A549 (cell line): ENCODE measurements around the gene ZC3H18. TPM values are rescaled to one million over a fixed set of nuclear protein-coding genes. Genes with fewer than 3 reads are reported as not detected.
A peak's percentile ranks its signal among the peaks of the same experiment; 100 is the strongest.

Experiments
- ATAC-seq, 2 experiments: fragments of 200-7000 bp in 1 of 2; fragments of >200 bp in 1 of 2; cut with Nextera tagmentation in 1 of 2; cut with Tn5 transposase in 1 of 2; 3 replicates each; pipeline versions ENCODE4 v1.8.0 to v1.9.1; 2018 to 2020; ENCODE audit warnings: mild to moderate bottlenecking in 1 of 2, moderate library complexity in 1 of 2
- CTCF ChIA-PET: fragments of 300-600 bp; sonication (Branson Sonifier 250); formaldehyde crosslinking; extraction: SDS; loops from one replicate; lab custom pipeline; 2021; ENCODE audit warnings: antibody characterized with exemption, inconsistent platforms; lab: Yijun Ruan, JAX
- POLR2A ChIA-PET: fragments of 350-600 bp; formaldehyde crosslinking; extraction: SDS; loops from one replicate; lab custom pipeline; 2021; ENCODE audit warnings: antibody characterized with exemption, inconsistent platforms; lab: Yijun Ruan, JAX
- DNase-seq, 2 experiments: peaks; one replicate each; pipeline versions ENCODE4 v3.0.0 to v3.0.0-alpha.2; 2011 to 2016; ENCODE audit warnings: low read depth in 1 of 2, low spot score in 1 of 2
- FAIRE-seq: peaks from 2 replicates; lab custom pipeline; 2011; peaks lifted over from hg19 to GRCh38; lab: Jason Lieb, UNC
- H3K27ac ChIP-seq, 2 experiments: fragments of >200 bp; sonication (Bioruptor Twin); formaldehyde crosslinking; 3 replicates each; pipeline ENCODE4 v1.5.1; 2016 to 2017
- H3K4me1 ChIP-seq: fragments of >200 bp; sonication (Bioruptor Twin); formaldehyde crosslinking; 3 replicates; pipeline ENCODE4 v1.6.1; 2016
- H3K4me2 ChIP-seq: fragments of >200 bp; sonication (Bioruptor Twin); formaldehyde crosslinking; 3 replicates; pipeline ENCODE4 v1.6.1; 2016
- H3K4me3 ChIP-seq: fragments of >200 bp; sonication (Bioruptor Twin); formaldehyde crosslinking; 3 replicates; pipeline ENCODE4 v1.5.1; 2016
- H3K9me3 ChIP-seq: fragments of >200 bp; sonication (Bioruptor Twin); formaldehyde crosslinking; 3 replicates; pipeline ENCODE4 v1.6.1; 2016
- CBX2 ChIP-seq: fragments of 200-600 bp; sonication (generic); IDR thresholded peaks from 2 replicates; pipeline ENCODE4 v1.6.1; 2016; ENCODE audit warnings: low read depth, mild to moderate bottlenecking, borderline replicate concordance
- CBX8 ChIP-seq: fragments of 200-600 bp; sonication (generic); IDR thresholded peaks from 2 replicates; pipeline ENCODE4 v1.6.1; 2016
- CEBPB ChIP-seq, 2 experiments: fragments of >200 bp in 1 of 2; sonication (Bioruptor Twin) in 1 of 2; formaldehyde crosslinking in 1 of 2; IDR thresholded peaks; 2 replicates each; pipeline ENCODE4 v1.6.1; 2012 to 2016
- EHF ChIP-seq: fragments of 250-450 bp; sonication (Bioruptor Pico); IDR thresholded peaks from 2 replicates; pipeline ENCODE4 v1.5.0; 2020; ENCODE audit warnings: mild to moderate bottlenecking
- ESRRA ChIP-seq: fragments of 150-350 bp; IDR thresholded peaks from 2 replicates; pipeline ENCODE4 v1.6.1; 2014; ENCODE audit warnings: mild to moderate bottlenecking, low read length, borderline replicate concordance
- FOSL2 ChIP-seq, 2 experiments: fragments of 450-650 bp in 1 of 2; fragments of >200 bp in 1 of 2; sonication (Bioruptor Twin) in 1 of 2; formaldehyde crosslinking; IDR thresholded peaks; 2 replicates each; pipeline versions ENCODE4 v1.5.0 to v1.6.1; 2016 to 2020; ENCODE audit warnings: mild to moderate bottlenecking in 1 of 2, moderate library complexity in 1 of 2
- HOXB5 ChIP-seq: fragments of 250-450 bp; sonication (Bioruptor Pico); IDR thresholded peaks from 2 replicates; pipeline ENCODE4 v1.5.0; 2020; ENCODE audit warnings: mild to moderate bottlenecking, moderate library complexity
- KDM5A ChIP-seq: fragments of 200-600 bp; sonication (generic); IDR thresholded peaks from 2 replicates; pipeline ENCODE4 v1.6.1; 2016; ENCODE audit warnings: antibody characterized with exemption, mild to moderate bottlenecking
- MAFK ChIP-seq: fragments of 450-650 bp; IDR thresholded peaks from 2 replicates; pipeline ENCODE4 v1.6.1; 2014; ENCODE audit not compliant: partially characterized antibody
- NFE2L2 ChIP-seq: fragments of 150-350 bp; conservative IDR thresholded peaks from 2 replicates; pipeline ENCODE4 v1.6.1; 2014; ENCODE audit warnings: low read length
- NPAS2 ChIP-seq: fragments of 250-450 bp; sonication (Bioruptor Pico); IDR thresholded peaks from 2 replicates; pipeline ENCODE4 v1.8.0; 2022; ENCODE audit warnings: mild to moderate bottlenecking, moderate library complexity, borderline replicate concordance
- NR3C1 ChIP-seq: fragments of >200 bp; sonication (Bioruptor Twin); formaldehyde crosslinking; IDR thresholded peaks from 3 replicates; pipeline ENCODE4 v1.6.1; 2017
- RARB ChIP-seq: fragments of 250-450 bp; sonication (Bioruptor Pico); IDR thresholded peaks from 2 replicates; pipeline ENCODE4 v1.8.0; 2021; ENCODE audit warnings: mild to moderate bottlenecking, moderate library complexity
- RCOR1 ChIP-seq: fragments of 150-350 bp; IDR thresholded peaks from 2 replicates; pipeline ENCODE4 v1.6.1; 2014; ENCODE audit warnings: antibody characterized with exemption, low read length, low read depth
- RFX5 ChIP-seq: fragments of 450-650 bp; IDR thresholded peaks from 2 replicates; pipeline ENCODE4 v1.7.1; 2014; ENCODE audit warnings: antibody characterized with exemption, mild to moderate bottlenecking, moderate library complexity
- TFCP2L1 ChIP-seq: fragments of 250-450 bp; sonication (Bioruptor Pico); IDR thresholded peaks from 2 replicates; pipeline ENCODE4 v1.5.0; 2021; ENCODE audit warnings: mild to moderate bottlenecking
- ZC3H11A ChIP-seq: fragments of 450-650 bp; IDR thresholded peaks from 2 replicates; pipeline ENCODE4 v1.6.1; 2014; ENCODE audit warnings: antibody characterized with exemption, mild to moderate bottlenecking
- WGBS: methylation state at CpG from one replicate; pipeline ENCODE4 v1.1.6; 2017; ENCODE audit errors: missing lambda C conversion rate; 5-methylcytosine and 5-hydroxymethylcytosine counted together
- polyA plus RNA-seq, 4 experiments: library from polyadenylated mRNA; depleted of rRNA in 3 of 4; stranded (reverse); fragments of >200 nt; fragmentation: RNase III in 1 of 4; extraction: RNeasy Plus Mini Kit Qiagen cat#74134 plus additional on column Dnase treatment in 1 of 4; gene quantifications; 2 replicates in 3 of 4; 3 replicates in 1 of 4; pipeline ENCODE4 v1.2.3, GENCODE V29; 2011 to 2017
- TF ChIP-seq, protein P1 (sequence below): fragments of 200-600 bp; sonication (generic); IDR thresholded peaks from 2 replicates; pipeline ENCODE4 v1.6.1; 2016; ENCODE audit warnings: antibody characterized with exemption, mild to moderate bottlenecking, moderate library complexity
- TF ChIP-seq, protein P2 (sequence below): IDR thresholded peaks from 2 replicates; pipeline ENCODE4 v1.6.1; 2012
- TF ChIP-seq, protein P3 (sequence below): fragments of 250-450 bp; sonication (Bioruptor Pico); IDR thresholded peaks from 2 replicates; pipeline ENCODE4 v1.5.0; 2020; ENCODE audit warnings: low read depth, mild to moderate bottlenecking, moderate library complexity

Gene ZC3H18
- polyA plus RNA-seq, 2 of the 4 experiments (the other 2 are of a cell fraction) = 21.1 to 48.2 TPM

DNA sequence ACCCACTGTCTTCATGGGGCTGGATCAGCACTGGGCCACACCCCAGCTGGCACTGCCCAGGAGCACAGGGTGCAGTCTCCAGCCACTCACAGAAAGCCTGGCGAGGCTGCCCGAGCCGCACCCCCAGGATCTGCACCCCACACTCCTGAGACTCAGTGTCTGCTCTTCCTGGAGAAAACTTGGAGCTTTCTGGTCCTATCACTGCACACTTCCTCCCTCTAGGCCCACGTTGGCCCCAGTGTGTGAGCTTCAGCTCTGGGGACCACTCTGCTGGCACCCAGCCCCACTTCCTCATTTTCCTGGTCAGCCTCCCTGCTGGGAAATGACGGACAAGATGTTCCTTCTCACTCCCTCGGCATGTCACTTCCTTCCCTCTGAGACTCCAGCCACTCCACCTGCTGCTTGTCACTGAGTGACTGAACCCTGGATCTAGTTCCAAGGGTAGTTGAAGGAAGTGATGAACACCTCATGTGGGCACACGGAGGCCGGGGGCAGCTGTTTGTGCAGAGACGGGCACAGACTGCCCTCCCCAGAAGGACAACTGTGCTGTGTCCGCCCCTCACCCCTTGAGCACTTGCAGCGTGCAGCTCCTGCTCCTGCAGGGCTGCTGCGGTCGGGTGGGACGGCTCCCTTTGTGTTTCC lies 29.0 kb downstream of the ZC3H18 start:
- no peak overlapping the region for H3K4me2 ChIP-seq
- no peak; a peak in 3 of 6 replicates for ATAC-seq
- FAIRE-seq = no peak
- POLR2A ChIA-PET = no interaction called here
- CTCF ChIA-PET = interaction anchor here (0.7 to 1.1 kb wide), 2 partner anchors 13 to 727 kb away, joined by 3 to 4 read pairs; no protein-coding TSS in a partner anchor
- no peaks in the 10 kb centered on the region for H3K4me1 ChIP-seq
- no peak for DNase-seq
- no peak overlapping the region for H3K4me3 ChIP-seq
- WGBS = 94% methylated on average over 12 of the region's 14 CpGs
- no peaks in the 10 kb centered on the region for H3K9me3 ChIP-seq
- H3K27ac ChIP-seq = no peak overlapping the region
- TF ChIP-seq RARB (CRISPR knock-in tag) = no peak
- no peak for TF ChIP-seq RFX5
- TF ChIP-seq, protein P1, sequence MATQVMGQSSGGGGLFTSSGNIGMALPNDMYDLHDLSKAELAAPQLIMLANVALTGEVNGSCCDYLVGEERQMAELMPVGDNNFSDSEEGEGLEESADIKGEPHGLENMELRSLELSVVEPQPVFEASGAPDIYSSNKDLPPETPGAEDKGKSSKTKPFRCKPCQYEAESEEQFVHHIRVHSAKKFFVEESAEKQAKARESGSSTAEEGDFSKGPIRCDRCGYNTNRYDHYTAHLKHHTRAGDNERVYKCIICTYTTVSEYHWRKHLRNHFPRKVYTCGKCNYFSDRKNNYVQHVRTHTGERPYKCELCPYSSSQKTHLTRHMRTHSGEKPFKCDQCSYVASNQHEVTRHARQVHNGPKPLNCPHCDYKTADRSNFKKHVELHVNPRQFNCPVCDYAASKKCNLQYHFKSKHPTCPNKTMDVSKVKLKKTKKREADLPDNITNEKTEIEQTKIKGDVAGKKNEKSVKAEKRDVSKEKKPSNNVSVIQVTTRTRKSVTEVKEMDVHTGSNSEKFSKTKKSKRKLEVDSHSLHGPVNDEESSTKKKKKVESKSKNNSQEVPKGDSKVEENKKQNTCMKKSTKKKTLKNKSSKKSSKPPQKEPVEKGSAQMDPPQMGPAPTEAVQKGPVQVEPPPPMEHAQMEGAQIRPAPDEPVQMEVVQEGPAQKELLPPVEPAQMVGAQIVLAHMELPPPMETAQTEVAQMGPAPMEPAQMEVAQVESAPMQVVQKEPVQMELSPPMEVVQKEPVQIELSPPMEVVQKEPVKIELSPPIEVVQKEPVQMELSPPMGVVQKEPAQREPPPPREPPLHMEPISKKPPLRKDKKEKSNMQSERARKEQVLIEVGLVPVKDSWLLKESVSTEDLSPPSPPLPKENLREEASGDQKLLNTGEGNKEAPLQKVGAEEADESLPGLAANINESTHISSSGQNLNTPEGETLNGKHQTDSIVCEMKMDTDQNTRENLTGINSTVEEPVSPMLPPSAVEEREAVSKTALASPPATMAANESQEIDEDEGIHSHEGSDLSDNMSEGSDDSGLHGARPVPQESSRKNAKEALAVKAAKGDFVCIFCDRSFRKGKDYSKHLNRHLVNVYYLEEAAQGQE = no peak
- TF ChIP-seq ZC3H11A = no peak
- no peak for TF ChIP-seq EHF (CRISPR knock-in tag)
- no peak for TF ChIP-seq NFE2L2
- TF ChIP-seq, protein P2, sequence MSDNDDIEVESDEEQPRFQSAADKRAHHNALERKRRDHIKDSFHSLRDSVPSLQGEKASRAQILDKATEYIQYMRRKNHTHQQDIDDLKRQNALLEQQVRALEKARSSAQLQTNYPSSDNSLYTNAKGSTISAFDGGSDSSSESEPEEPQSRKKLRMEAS = no peak
- no peak for TF ChIP-seq RCOR1
- no peak for TF ChIP-seq FOSL2 (IDR thresholded peaks at IDR 0.05)
- no peak for TF ChIP-seq FOSL2 (CRISPR knock-in tag; IDR thresholded peaks at IDR 0.05)
- no peak for TF ChIP-seq KDM5A
- TF ChIP-seq NR3C1 = no peak
- no peak for TF ChIP-seq TFCP2L1 (CRISPR knock-in tag)
- no peak for TF ChIP-seq MAFK
- TF ChIP-seq CBX2 = no peak
- TF ChIP-seq, protein P3, sequence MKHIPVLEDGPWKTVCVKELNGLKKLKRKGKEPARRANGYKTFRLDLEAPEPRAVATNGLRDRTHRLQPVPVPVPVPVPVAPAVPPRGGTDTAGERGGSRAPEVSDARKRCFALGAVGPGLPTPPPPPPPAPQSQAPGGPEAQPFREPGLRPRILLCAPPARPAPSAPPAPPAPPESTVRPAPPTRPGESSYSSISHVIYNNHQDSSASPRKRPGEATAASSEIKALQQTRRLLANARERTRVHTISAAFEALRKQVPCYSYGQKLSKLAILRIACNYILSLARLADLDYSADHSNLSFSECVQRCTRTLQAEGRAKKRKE (CRISPR knock-in tag) = no peak
- TF ChIP-seq NPAS2 = no peak
- TF ChIP-seq, all 56 proteins: peak for 0

DNA sequence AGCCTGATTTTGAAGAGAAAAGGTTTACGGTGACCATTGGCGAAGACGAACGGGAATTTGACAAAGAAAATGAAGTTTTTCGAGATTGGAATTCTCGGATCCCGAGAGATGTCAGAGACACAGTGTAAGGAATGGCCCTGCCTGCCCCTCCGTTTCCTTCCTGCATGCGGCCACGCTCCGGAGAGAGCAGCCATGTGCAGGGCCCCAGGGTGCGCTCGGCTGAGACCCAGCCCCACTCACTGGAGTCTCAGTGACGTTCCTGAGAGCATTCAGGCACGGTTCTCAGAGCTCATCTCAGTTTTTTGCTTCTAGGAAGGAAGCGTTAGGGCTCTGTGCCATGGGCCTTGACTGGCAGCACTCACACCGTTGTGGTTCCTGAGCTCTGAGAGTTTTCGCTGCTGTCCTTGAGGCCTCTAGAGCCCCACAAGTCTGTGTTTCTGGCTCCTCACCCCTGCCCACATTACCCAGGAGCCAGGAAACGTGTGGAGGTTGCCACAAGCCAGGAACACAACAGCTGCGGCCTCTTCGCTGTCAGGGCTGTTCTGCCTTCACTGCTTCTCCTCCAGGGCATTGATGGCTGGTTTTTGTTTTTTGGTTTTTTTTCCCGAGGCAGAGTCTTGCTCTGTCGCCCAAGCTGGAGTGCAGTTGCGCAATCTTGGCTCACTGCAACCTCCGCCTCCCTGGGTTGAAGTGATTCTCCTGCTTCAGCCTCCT lies 29.8 kb downstream of the ZC3H18 start:
- ChIA-PET POLR2A (no interaction called here), CTCF (interaction anchor here (1.1 to 1.7 kb wide), 2 partner anchors 10 to 14 kb away, joined by 3 to 4 read pairs; no protein-coding TSS in a partner anchor)
- WGBS = 92% methylated on average over 25 of the region's 25 CpGs

More for the DNA sequence above, 29.8 kb downstream of the ZC3H18 start:
- no peak for DNase-seq
- ATAC-seq = no peak
- Histone ChIP-seq H3K4me2 (no peak overlapping the region), H3K9me3 (no peaks in the 10 kb centered on the region), H3K4me3 (no peak overlapping the region), H3K27ac (no peak overlapping the region), H3K4me1 (no peaks in the 10 kb centered on the region)
- TF ChIP-seq HOXB5 (CRISPR knock-in tag) (no peak), CEBPB (IDR thresholded peaks at IDR 0.05) (peak; percentile 80 to 94), ESRRA (no peak), RCOR1 (no peak), CBX8 (no peak)
- TF ChIP-seq, protein P1 = no peak
- FAIRE-seq = no peak
